RWPE1 (cell line): Measurements from ENCODE around the gene ZNF689.
A peak's percentile ranks its signal among the peaks of the same experiment; 100 is the strongest.

Experiments used
- CTCF ChIA-PET: fragments of 350-600 bp; sonication (Branson Sonifier 250); formaldehyde crosslinking; extraction: SDS; loops from one replicate; lab custom pipeline; 2021; lab: Yijun Ruan, JAX
- POLR2A ChIA-PET: fragments of 400-600 bp; formaldehyde crosslinking; extraction: SDS; loops from one replicate; lab custom pipeline; 2020; ENCODE audit warnings: antibody characterized with exemption; ENCODE audit not compliant: low non-redundant PET; lab: Yijun Ruan, JAX
- DNase-seq: peaks from one replicate; pipeline ENCODE4 v3.0.0; 2012; ENCODE audit warnings: low spot score
- H3K27ac ChIP-seq: fragments of 450-650 bp; 2 replicates; pipeline ENCODE4 v1.5.1; 2017
- CTCF ChIP-seq: fragments of 450-650 bp; conservative IDR thresholded peaks from 2 replicates; pipeline ENCODE4 v1.5.1; 2017; ENCODE audit warnings: low read depth, mild to moderate bottlenecking

The ZNF689 gene

GRCh38 chr16:30609926-30610839 lies at the start of gene ZNF689:
Gene ZNF689 (minus strand): TSS chr16:30610389. CDS start chr16:30610041, 348 bp downstream.
- TF ChIP-seq CTCF = no peak
- H3K27ac ChIP-seq = peak within 1 kb of the TSS; percentile 84
- CTCF ChIA-PET = interaction anchor here (0.6 to 1.4 kb wide), 2 partner anchors 21 to 66 kb away, joined by 3 read pairs; no protein-coding TSS in a partner anchor
- POLR2A ChIA-PET = interaction anchor here (0.6 kb wide), 3 partner anchors 29 to 218 kb away, joined by 3 read pairs; no protein-coding TSS in a partner anchor
- DNase-seq = peak; percentile 99

- DNase-seq = peak; percentile 87
- H3K27ac ChIP-seq = peak overlapping the region; percentile 98
- ChIA-PET CTCF (interaction anchor here (0.6 to 1.3 kb wide), 4 partner anchors 15 to 132 kb away, joined by 4 to 8 read pairs (median 5); no protein-coding TSS in a partner anchor), POLR2A (interaction anchor here (0.5 to 1.0 kb wide), 3 partner anchors 69 to 241 kb away, joined by 3 read pairs; no protein-coding TSS in a partner anchor)
- peak; percentile 33 for TF ChIP-seq CTCF
Measured at GRCh38 chr16:30658731-30659506, 48.7 kb upstream of the ZNF689 start.

- POLR2A ChIA-PET = interaction anchor here (0.5 to 1.0 kb wide), 3 partner anchors 70 to 240 kb away, joined by 3 read pairs; no protein-coding TSS in a partner anchor
- TF ChIP-seq CTCF = peak; percentile 91
Measured at GRCh38 chr16:30657866-30658730, 47.9 kb upstream of the ZNF689 start, which contains the start of gene FBRS. Gene FBRS (plus strand): TSS chr16:30658431. CDS start chr16:30659519, 1,088 bp downstream.

GRCh38 chr16:30656974-30657865 lies 47.0 kb upstream of the ZNF689 start:
- TF ChIP-seq CTCF = no peak
- CTCF ChIA-PET = interaction anchor here (0.7 kb wide), 1 partner anchor 940 kb away, joined by 4 read pairs; no protein-coding TSS in a partner anchor
- DNase-seq = peak; percentile 21
- POLR2A ChIA-PET = no interaction called here
- peak overlapping the region; percentile 98 for H3K27ac ChIP-seq

More at GRCh38 chr16:30657866-30658730, 47.9 kb upstream of the ZNF689 start, which contains the start of gene FBRS:
- DNase-seq = peak; percentile 99
- CTCF ChIA-PET = interaction anchor here (0.6 to 1.1 kb wide), 2 partner anchors 122 to 131 kb away, joined by 4 read pairs; no protein-coding TSS in a partner anchor
- H3K27ac ChIP-seq = peak within 1 kb of the TSS; percentile 98

GRCh38 chr16:30656388-30656787 lies 46.2 kb upstream of the ZNF689 start:
- CTCF ChIA-PET = interaction anchor here (0.6 kb wide), 1 partner anchor 101 kb away, joined by 3 read pairs; no protein-coding TSS in a partner anchor
- POLR2A ChIA-PET = no interaction called here

More at GRCh38 chr16:30656388-30656787, 46.2 kb upstream of the ZNF689 start:
- no peak for DNase-seq
- H3K27ac ChIP-seq = peak overlapping the region; percentile 98
- TF ChIP-seq CTCF = no peak
